Measurements from ENCODE around the gene TPO.

DNA sequence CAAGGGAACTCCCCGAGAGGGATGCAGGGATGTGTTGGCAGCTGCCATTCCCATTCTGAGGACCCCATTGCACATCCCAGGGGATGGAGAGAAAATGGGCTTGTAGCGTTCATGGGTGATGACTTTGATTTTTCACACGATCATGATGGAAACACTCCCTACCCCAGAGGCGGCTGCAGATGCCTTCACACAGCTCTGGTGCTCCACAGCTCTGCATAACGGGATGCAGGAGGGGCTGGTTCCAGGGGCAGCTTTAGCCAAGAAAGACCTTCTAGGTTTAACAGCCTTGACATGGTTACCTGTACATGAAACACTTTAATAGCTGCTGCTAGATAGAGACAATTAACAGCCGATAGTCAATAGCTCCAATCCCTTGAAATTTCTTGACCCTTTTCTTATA, 88.7 kb downstream of the TPO start:
- no peak for TF ChIP-seq EP300 (conservative IDR thresholded peaks at IDR 0.05; ENCODE audit: poor library complexity, severe bottlenecking)
- no peak for TF ChIP-seq CTCF (IDR thresholded peaks at IDR 0.05; ENCODE audit: poor library complexity, severe bottlenecking)
- no peak for TF ChIP-seq EZH2 (IDR thresholded peaks at IDR 0.05; ENCODE audit: borderline replicate concordance, insufficient read depth, low read length, poor library complexity, severe bottlenecking)
